H9 (cell line): ENCODE results near the gene GUCY2F. TPM values are rescaled to one million over a fixed set of nuclear protein-coding genes. Genes with fewer than 3 reads are reported as not detected.

ENCODE experiments used
- DNase-seq: peaks from one replicate; pipeline ENCODE4 v3.0.0-alpha.2; 2017
- H2AFZ ChIP-seq: one replicate; pipeline ENCODE4 v1.6.1; 2013; ENCODE audit warnings: mild to moderate bottlenecking, low read length, control low read depth, moderate library complexity
- H2AK5ac ChIP-seq: 2 replicates; pipeline ENCODE4 v1.6.1; 2013; ENCODE audit warnings: low read length, control low read depth, mixed read lengths; ENCODE audit not compliant: insufficient read length
- H2BK120ac ChIP-seq: one replicate; pipeline ENCODE4 v1.6.1; 2013; ENCODE audit warnings: low read depth, mild to moderate bottlenecking, low read length, control low read depth, inconsistent platforms; ENCODE audit not compliant: poor library complexity, severe bottlenecking
- H2BK12ac ChIP-seq: 2 replicates; pipeline ENCODE4 v1.6.1; 2013; ENCODE audit warnings: low read length, control low read depth, mixed read lengths, low read depth; ENCODE audit not compliant: insufficient read length
- H2BK15ac ChIP-seq: 2 replicates; pipeline ENCODE4 v1.6.1; 2013; ENCODE audit warnings: low read depth, low read length, control low read depth
- H2BK20ac ChIP-seq: one replicate; pipeline ENCODE4 v1.6.1; 2013; ENCODE audit warnings: low read depth, mild to moderate bottlenecking, low read length, control low read depth, inconsistent platforms; ENCODE audit not compliant: poor library complexity, severe bottlenecking
- H2BK5ac ChIP-seq: 2 replicates; pipeline ENCODE4 v1.6.1; 2013; ENCODE audit warnings: low read length, control low read depth, mixed read lengths; ENCODE audit not compliant: insufficient read length
- H3K14ac ChIP-seq: 2 replicates; pipeline ENCODE4 v1.6.1; 2013; ENCODE audit warnings: low read length, control low read depth; ENCODE audit not compliant: insufficient read depth
- H3K18ac ChIP-seq: 2 replicates; pipeline ENCODE4 v1.6.1; 2013; ENCODE audit warnings: low read depth, mild to moderate bottlenecking, mixed read lengths, low read length, control low read depth; ENCODE audit not compliant: insufficient read length
- H3K23ac ChIP-seq: 2 replicates; pipeline ENCODE4 v1.6.1; 2013; ENCODE audit warnings: low read length, control low read depth, mixed read lengths, low read depth; ENCODE audit not compliant: insufficient read length
- H3K23me2 ChIP-seq: 2 replicates; pipeline ENCODE4 v1.6.1; 2013; ENCODE audit warnings: low read depth, mild to moderate bottlenecking, mixed read lengths, low read length, control low read depth; ENCODE audit not compliant: insufficient read length, poor library complexity, severe bottlenecking
- H3K27ac ChIP-seq: 2 replicates; pipeline ENCODE4 v1.5.1; 2013; ENCODE audit warnings: low read length, control low read depth, mixed read lengths, low read depth; ENCODE audit not compliant: insufficient read length
- H3K27me3 ChIP-seq: 2 replicates; pipeline ENCODE4 v1.6.1; 2013; ENCODE audit warnings: low read length, control low read depth, inconsistent platforms; ENCODE audit not compliant: insufficient read depth
- H3K4ac ChIP-seq: 2 replicates; pipeline ENCODE4 v1.6.1; 2013; ENCODE audit warnings: low read depth, mild to moderate bottlenecking, control low read depth, inconsistent platforms, low read length, moderate library complexity
- H3K4me1 ChIP-seq: 2 replicates; pipeline ENCODE4 v1.6.1; 2013; ENCODE audit warnings: low read length, control low read depth, inconsistent platforms; ENCODE audit not compliant: insufficient read depth
- H3K4me2 ChIP-seq: 2 replicates; pipeline ENCODE4 v1.6.1; 2013; ENCODE audit warnings: low read length, control low read depth, mixed read lengths; ENCODE audit not compliant: insufficient read length, insufficient read depth
- H3K56ac ChIP-seq: 2 replicates; pipeline ENCODE4 v1.6.1; 2013; ENCODE audit warnings: low read depth, mild to moderate bottlenecking, mixed read lengths, low read length, control low read depth; ENCODE audit not compliant: insufficient read length
- H3K79me1 ChIP-seq: 2 replicates; pipeline ENCODE4 v1.6.1; 2013; ENCODE audit warnings: low read depth, mild to moderate bottlenecking, moderate library complexity, low read length, control low read depth, inconsistent platforms; ENCODE audit not compliant: insufficient read depth, poor library complexity, severe bottlenecking
- H3K79me2 ChIP-seq: 2 replicates; pipeline ENCODE4 v1.6.1; 2013; ENCODE audit warnings: low read length, control low read depth, inconsistent platforms; ENCODE audit not compliant: insufficient read depth
- H3K9ac ChIP-seq: 2 replicates; pipeline ENCODE4 v1.6.1; 2013; ENCODE audit warnings: low read length, control low read depth, mixed read lengths; ENCODE audit not compliant: insufficient read length; ENCODE audit errors: extremely low read depth
- H3K9me3 ChIP-seq: one replicate; pipeline ENCODE4 v1.6.1; 2013; ENCODE audit warnings: low read depth, low read length, inconsistent platforms; ENCODE audit not compliant: control insufficient read depth
- H3T11ph ChIP-seq: one replicate; pipeline ENCODE4 v1.6.1; 2013; ENCODE audit warnings: mild to moderate bottlenecking, low read length, control low read depth, inconsistent platforms
- H4K20me1 ChIP-seq: one replicate; pipeline ENCODE4 v1.6.1; 2013; ENCODE audit not compliant: control insufficient read depth, insufficient read length, insufficient read depth
- H4K5ac ChIP-seq: 2 replicates; pipeline ENCODE4 v1.6.1; 2013; ENCODE audit warnings: low read depth, mild to moderate bottlenecking, mixed read lengths, low read length, control low read depth; ENCODE audit not compliant: insufficient read length
- H4K8ac ChIP-seq: replicated peaks from 2 replicates; pipeline ENCODE4 v1.6.1; 2013; ENCODE audit warnings: low read length, control low read depth, mixed read lengths, low read depth; ENCODE audit not compliant: insufficient read length
- H4K91ac ChIP-seq: 2 replicates; pipeline ENCODE4 v1.6.1; 2013; ENCODE audit warnings: low read depth, mild to moderate bottlenecking, moderate library complexity, mixed read lengths, low read length, control low read depth; ENCODE audit not compliant: insufficient read length
- H3K27ac Mint-ChIP-seq, 3 experiments: 2 replicates in 2 of 3; 3 replicates in 1 of 3; pipeline ENCODE4 v1.8.0; 2020 to 2021; ENCODE audit warnings: mixed read lengths in 3 of 3, mild to moderate bottlenecking in 1 of 3, moderate library complexity in 1 of 3
- H3K27me3 Mint-ChIP-seq: 2 replicates; pipeline ENCODE4 v1.8.0; 2021; ENCODE audit warnings: low read depth, mild to moderate bottlenecking, moderate library complexity, mixed read lengths
- H3K36me3 Mint-ChIP-seq, 3 experiments: 2 replicates in 2 of 3; 3 replicates in 1 of 3; pipeline ENCODE4 v1.8.0; 2020 to 2021; ENCODE audit warnings: low read depth in 3 of 3, mixed read lengths in 3 of 3; ENCODE audit not compliant: insufficient read depth in 1 of 3
- H3K4me1 Mint-ChIP-seq, 2 experiments: 2 replicates each; pipeline ENCODE4 v1.8.0; 2020; ENCODE audit warnings: mixed read lengths in 2 of 2
- H3K4me3 Mint-ChIP-seq, 2 experiments: 2 replicates in 1 of 2; 3 replicates in 1 of 2; pipeline ENCODE4 v1.8.0; 2020 to 2021; ENCODE audit warnings: mild to moderate bottlenecking in 2 of 2, mixed read lengths in 2 of 2, moderate library complexity in 1 of 2
- H3K9me3 Mint-ChIP-seq, 2 experiments: 2 replicates in 1 of 2; 3 replicates in 1 of 2; pipeline ENCODE4 v1.8.0; 2020; ENCODE audit warnings: mild to moderate bottlenecking in 2 of 2, mixed read lengths in 2 of 2, moderate library complexity in 1 of 2
- CTCF ChIP-seq: fragments of 200-600 bp; sonication (generic); conservative IDR thresholded peaks from 3 replicates; pipeline ENCODE4 v1.8.0; 2021; ENCODE audit warnings: antibody characterized with exemption, mild to moderate bottlenecking
- WGBS: extraction: QIAGEN DNeasy Blood & Tissue Kit; methylation state at CpG from one replicate; pipeline ENCODE4 v1.1.7; 2013; ENCODE audit warnings: missing lambda C conversion rate, low lambda C conversion rate, mixed read lengths; ENCODE audit not compliant: insufficient read length; ENCODE audit errors: extremely low coverage; 5-methylcytosine and 5-hydroxymethylcytosine counted together
- total RNA-seq: library from RNA; stranded (reverse); gene quantifications from 2 replicates; pipeline ENCODE4 v1.2.1, GENCODE V29; 2021

GUCY2F gene
- total RNA-seq, 1 experiment from 2014 or later = 0.11 TPM

- no peak for DNase-seq
- Histone ChIP-seq H2BK15ac (no peak overlapping the region), H4K8ac (no peak overlapping the region), H4K91ac (no peak overlapping the region), H3K4me2 (no peak overlapping the region), H3K23me2 (no peaks in the 10 kb centered on the region), H3K4ac (no peak overlapping the region), H3T11ph (no peak overlapping the region), H4K20me1 (no peaks in the 10 kb centered on the region), H3K4me1 (no peaks in the 10 kb centered on the region), H2BK12ac (no peak overlapping the region), H2AFZ (no peak overlapping the region), H2BK5ac (no peak overlapping the region), H3K79me1 (no peaks in the 10 kb centered on the region), H3K23ac (no peak overlapping the region), H3K27ac (no peak overlapping the region), H3K79me2 (no peaks in the 10 kb centered on the region), H2BK20ac (no peak overlapping the region), H2AK5ac (no peak overlapping the region), H3K9ac (no peak overlapping the region), H3K27me3 (no peaks in the 10 kb centered on the region), H3K56ac (no peak overlapping the region), H3K18ac (no peak overlapping the region), H3K9me3 (no peaks in the 10 kb centered on the region), H3K14ac (no peak overlapping the region), H2BK120ac (no peak overlapping the region), H4K5ac (no peak overlapping the region)
- peaks cover 0 to 7% of the 10 kb centered on the region in 2 experiments; a peak in 2 of 5 replicates for H3K9me3 Mint-ChIP-seq
- no peaks in the 10 kb centered on the region; a peak in 2 of 7 replicates for H3K36me3 Mint-ChIP-seq
- H3K27me3 Mint-ChIP-seq = no peaks in the 10 kb centered on the region
- no CpG with 5 or more reads among the region's 4 CpGs for WGBS
- H3K4me1 Mint-ChIP-seq = peaks cover 4 to 5% of the 10 kb centered on the region in 2 experiments
- TF ChIP-seq CTCF = no peak
- H3K4me3 Mint-ChIP-seq = no peak overlapping the region
- H3K27ac Mint-ChIP-seq = no peak overlapping the region
These were observed 119.8 kb downstream of the GUCY2F start for GRCh38 chrX:109362101-109362500.
